Cardiac septum (tissue), 1 donor: ENCODE results near the gene AMBRA1. TPM values are rescaled to one million over a fixed set of nuclear protein-coding genes. Genes with fewer than 3 reads are reported as not detected.

Experiments used
- DNase-seq: peaks from one replicate; pipeline ENCODE4 v3.0.0-alpha.2; 2020; ENCODE audit warnings: low spot score
- intact Hi-C: fragments of 100-400 bp; cut with DNase I; formaldehyde crosslinking; loops from one replicate; pipeline ENCODE4 v1.14.0; 2022
- total RNA-seq: library from RNA; stranded (reverse); fragmentation: NEBNext Ultra II Directional; extraction: Animal tissue kit (Norgen Biotek cat#: 25700); gene quantifications from one replicate; pipeline ENCODE4 v1.2.1, GENCODE V29; 2021
- donor health status: DM: no; HTN: no; CAD: no.

AMBRA1 gene
- total RNA-seq, 1 donor from 2014 or later = 18.0 TPM

GRCh38 chr11:46537537-46538295 lies 56.1 kb downstream of the AMBRA1 start:
- intact Hi-C loops = loop anchor here (2.0 kb wide), 1 partner anchor 149 kb away; no protein-coding TSS in a partner anchor

DNA sequence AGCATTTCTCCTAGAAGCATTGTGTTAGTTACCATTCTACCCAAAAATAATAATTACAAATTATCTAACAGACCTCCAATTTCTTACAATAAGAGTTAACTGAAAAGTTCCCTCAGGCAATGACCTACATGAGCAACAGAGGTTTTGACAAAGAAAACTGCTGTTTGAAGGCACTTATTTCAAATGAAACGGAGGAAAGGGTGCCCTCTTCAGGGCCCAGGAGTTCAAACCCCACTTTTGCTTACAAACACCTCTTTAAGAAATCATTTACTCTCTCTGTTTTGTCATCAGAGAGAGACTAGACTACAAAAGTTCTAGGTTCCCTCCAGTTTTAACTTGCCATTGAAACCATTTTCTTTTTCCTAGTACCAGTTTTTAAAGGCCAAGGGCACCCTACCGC lies 56.7 kb downstream of the AMBRA1 start:
- no peak for DNase-seq
- intact Hi-C loops = loop anchor here (2.0 kb wide), 1 partner anchor 148 kb away; no protein-coding TSS in a partner anchor

More at GRCh38 chr11:46537537-46538295, 56.1 kb downstream of the AMBRA1 start:
- DNase-seq = no peak

- DNase-seq = no peak
- intact Hi-C loops = loop anchor here (2.0 kb wide), 1 partner anchor 147 kb away; no protein-coding TSS in a partner anchor
Observed at GRCh38 chr11:46535688-46536087, 58.1 kb downstream of the AMBRA1 start.

DNA sequence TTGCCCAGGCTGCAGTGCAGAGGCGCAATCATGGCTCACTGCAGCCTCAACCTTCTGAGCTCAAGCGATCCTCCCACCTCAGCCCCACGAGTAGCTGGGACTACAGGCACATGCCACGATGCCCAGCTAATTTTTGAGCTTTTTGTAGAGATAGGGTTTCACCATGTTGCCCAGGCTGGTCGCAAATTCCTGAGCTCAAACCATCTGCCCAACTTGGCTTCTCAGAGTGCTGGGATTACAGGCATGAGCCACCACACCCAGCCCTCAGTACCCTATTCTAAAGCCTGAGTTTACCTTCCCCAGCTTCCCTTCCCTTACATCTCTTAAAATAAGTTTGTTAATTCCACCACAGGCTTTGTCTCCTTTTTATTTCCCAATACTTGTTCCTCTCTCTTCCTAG lies 59.1 kb downstream of the AMBRA1 start:
- intact Hi-C loops = no loop called here

GRCh38 chr11:46533396-46534100 lies 60.3 kb downstream of the AMBRA1 start:
- no peak for DNase-seq
- intact Hi-C loops = no loop called here

More for the DNA sequence above, 59.1 kb downstream of the AMBRA1 start:
- no peak for DNase-seq

GRCh38 chr11:46529928-46530574 lies 63.8 kb downstream of the AMBRA1 start:
- no peak for DNase-seq
- intact Hi-C loops = loop anchor here (5.0 kb wide), 1 partner anchor 38 kb away; no protein-coding TSS in a partner anchor

GRCh38 chr11:46529095-46529905 lies 64.5 kb downstream of the AMBRA1 start:
- intact Hi-C loops = loop anchor here (5.0 kb wide), 1 partner anchor 37 kb away; no protein-coding TSS in a partner anchor
- DNase-seq = peak; percentile 85

DNA sequence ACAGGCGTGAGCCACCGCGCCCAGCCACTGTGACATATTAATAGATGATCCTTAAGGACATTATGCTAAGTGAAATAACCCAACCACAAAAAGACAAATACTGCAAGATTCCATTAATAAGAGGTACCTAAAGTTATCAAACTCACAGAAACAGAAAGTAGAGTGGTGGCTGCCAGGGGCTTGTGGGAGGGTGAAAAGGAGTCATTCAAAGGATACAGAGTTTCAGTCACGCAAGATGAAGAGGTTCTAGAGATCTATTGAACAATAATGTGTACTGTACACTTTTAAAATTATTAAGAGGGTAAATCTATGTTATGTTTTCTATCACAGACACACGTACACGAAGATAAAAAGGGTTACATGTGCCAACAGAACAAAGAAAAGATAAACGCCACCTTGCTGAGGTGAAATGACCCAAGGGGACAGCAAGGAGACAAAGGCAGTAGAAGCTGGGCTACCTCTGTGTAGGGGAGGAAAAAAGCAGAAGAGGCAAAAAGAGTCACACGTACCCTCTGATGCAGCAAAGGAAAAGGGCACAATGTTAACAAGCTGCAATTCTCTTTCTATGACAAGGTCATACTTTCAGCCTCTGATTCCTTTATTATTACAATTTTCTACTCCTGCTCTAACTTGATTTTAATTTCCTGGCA lies 65.3 kb downstream of the AMBRA1 start:
- DNase-seq = no peak
- intact Hi-C loops = loop anchor here (5.0 kb wide), 1 partner anchor 36 kb away; no protein-coding TSS in a partner anchor

- intact Hi-C loops = loop anchor here (5.0 kb wide), 1 partner anchor 35 kb away; no protein-coding TSS in a partner anchor
Observed at GRCh38 chr11:46527591-46528130, 66.2 kb downstream of the AMBRA1 start.

DNA sequence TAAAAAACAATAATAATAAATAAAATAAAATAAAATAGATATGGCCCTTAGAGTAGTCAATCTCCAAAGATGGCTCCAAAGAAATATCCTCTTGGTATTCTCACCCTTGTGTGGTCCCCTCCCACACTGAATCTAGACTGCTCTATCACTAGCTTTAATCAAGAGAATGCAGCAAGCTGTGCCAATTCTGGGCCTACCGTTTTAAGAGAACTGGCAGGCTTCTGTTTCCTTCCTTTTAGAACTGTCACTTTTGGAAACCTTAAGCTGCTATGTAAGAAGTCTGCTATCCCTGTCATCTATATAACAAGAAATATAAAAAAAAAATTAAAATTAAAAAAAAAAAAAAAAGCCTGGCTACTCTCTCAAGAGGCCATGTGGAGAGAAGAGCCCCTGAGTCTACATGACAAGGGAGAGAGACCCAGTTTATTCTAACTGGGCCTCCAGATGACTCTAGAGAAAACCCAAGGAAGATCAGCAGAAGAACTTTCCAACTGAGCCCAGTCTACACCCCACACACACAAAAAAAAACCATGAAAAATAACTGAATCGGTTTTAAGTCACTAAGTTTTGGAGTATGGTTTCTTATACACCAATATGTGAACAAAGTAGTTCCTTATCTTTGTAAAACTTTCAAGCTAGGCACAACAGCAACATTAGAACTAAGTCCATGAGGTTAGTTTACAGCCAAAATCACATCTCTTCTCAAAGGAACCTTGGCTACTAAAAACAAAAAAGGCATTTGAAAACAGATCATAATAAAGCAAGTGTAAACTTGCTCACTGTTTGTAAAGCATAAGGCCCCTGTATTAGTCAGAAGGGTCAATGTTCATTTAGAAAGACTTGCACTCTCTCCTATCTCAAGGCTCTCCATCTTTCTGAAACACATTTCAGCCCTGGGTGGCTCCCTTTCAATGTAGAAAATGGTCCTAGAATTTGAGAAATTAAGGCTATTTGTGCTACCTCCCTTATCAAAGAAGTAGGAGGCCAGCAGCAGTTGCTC lies 67.3 kb downstream of the AMBRA1 start:
- no peak for DNase-seq
- intact Hi-C loops = loop anchor here (5.0 kb wide), 1 partner anchor 34 kb away; no protein-coding TSS in a partner anchor

More at GRCh38 chr11:46527591-46528130, 66.2 kb downstream of the AMBRA1 start:
- DNase-seq = no peak

DNA sequence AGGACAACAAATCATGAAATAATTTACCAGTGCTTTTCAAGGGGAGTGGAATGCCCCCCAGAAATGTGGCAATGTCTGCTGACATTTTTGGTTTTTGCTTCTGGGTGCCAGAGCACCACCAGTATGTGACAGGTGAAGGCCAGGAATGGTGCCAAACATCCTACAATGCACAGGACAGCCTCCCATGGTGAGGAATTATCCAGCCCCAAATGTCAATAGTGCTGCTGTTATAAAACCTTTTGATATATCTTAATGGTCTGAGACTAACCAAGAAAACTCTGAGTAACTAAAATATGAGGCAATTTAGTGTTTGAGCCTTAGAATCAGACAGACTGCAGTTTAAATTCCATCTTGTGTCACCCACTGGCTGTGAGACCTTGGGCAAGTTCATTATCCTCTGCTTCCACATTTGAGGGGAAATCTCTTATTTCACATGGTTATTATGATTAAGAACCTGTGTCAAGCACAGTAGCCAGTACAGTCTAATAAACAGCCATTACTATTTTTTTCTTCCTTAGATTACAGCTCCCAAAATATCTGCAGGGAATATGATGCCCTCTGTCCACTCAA lies 69.5 kb downstream of the AMBRA1 start:
- intact Hi-C loops = no loop called here
- no peak for DNase-seq

GRCh38 chr11:46523290-46523689 lies 70.5 kb downstream of the AMBRA1 start:
- no peak for DNase-seq
- intact Hi-C loops = no loop called here

GRCh38 chr11:46522682-46523281 lies 71.0 kb downstream of the AMBRA1 start:
- DNase-seq = no peak
- intact Hi-C loops = no loop called here

DNA sequence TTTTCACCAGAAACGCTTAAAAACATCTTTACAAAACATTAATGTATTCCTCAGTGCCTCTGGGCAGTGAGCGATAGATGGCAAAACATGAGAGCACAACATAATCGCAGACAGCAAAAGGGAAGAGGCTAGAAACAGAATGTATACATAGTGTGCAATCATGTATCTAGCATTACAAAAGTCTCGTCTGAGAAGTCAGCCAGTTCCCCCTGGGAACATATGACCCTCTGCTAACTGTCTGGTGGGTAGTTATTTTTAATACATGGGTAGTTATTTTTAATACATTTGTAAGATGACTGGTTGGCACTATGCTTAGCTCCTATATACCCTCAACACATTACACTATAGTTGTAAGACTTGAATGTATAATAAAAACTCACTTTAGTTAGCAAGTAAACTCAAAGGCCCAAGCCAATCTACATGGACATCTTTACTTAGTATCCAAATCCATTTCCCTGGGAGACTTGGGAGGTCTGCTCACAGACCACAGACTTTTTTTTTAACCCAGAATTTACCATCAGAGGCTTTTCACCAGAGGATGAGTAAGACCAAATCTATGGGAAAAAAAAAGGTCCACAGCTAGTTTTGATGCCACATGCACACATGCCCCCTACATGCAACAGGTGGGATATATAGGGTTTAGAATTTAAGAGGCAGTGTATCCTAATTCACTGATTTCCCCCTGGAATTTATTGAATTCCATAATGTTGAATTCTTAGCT lies 71.7 kb downstream of the AMBRA1 start:
- DNase-seq = no peak
- intact Hi-C loops = no loop called here

DNA sequence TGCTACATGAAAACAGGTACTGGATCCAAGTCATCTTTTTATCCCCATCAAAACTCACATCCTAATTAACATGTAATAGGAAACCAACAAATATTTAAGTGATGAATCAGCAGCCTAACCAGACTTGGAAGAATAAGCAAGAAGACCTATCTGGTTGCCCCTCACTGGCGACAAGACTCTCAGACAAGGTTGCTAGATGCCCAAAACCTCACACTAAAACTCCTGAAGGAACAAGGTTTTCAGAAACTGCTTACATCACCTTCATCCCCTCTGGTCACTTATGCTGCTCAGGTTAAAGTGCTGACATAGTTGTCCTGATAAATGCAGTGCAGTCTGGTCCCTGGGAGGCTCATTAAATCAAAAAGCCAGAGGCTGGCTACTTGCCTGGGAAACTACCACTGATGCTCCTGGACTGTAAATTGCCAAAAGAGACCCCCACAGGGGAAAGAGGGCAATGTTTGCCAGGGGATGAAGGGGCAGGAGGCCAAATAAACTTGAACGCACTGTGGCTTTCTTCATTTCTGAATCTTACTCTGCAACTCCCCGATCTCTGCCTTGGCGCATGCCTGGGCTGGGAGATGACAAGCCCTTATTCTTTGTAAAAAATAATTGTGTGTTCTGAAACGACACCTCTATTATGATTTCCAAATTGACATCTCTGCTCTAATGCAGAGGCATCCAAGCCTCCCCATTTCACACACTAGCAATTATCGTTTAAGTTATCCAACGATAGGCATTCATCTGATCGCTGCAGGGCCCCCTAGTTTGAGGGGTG lies 72.7 kb downstream of the AMBRA1 start:
- DNase-seq = no peak
- intact Hi-C loops = no loop called here
